HG03159 (cell line): ENCODE measurements around the gene YIF1B.
"Not testable (repeated sequence)": the region's sequence is repeated elsewhere in the genome, so short reads cannot be mapped to it uniquely, and the experiment has no call there.

Experiments
- ATAC-seq: cut with Tn5 transposase; IDR thresholded peaks from one replicate; pipeline ENCODE4 v1.9.1; 2021; ENCODE audit warnings: mild to moderate bottlenecking, moderate library complexity; ENCODE audit not compliant: unreplicated experiment

The YIF1B gene, protein sequence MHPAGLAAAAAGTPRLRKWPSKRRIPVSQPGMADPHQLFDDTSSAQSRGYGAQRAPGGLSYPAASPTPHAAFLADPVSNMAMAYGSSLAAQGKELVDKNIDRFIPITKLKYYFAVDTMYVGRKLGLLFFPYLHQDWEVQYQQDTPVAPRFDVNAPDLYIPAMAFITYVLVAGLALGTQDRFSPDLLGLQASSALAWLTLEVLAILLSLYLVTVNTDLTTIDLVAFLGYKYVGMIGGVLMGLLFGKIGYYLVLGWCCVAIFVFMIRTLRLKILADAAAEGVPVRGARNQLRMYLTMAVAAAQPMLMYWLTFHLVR

DNA sequence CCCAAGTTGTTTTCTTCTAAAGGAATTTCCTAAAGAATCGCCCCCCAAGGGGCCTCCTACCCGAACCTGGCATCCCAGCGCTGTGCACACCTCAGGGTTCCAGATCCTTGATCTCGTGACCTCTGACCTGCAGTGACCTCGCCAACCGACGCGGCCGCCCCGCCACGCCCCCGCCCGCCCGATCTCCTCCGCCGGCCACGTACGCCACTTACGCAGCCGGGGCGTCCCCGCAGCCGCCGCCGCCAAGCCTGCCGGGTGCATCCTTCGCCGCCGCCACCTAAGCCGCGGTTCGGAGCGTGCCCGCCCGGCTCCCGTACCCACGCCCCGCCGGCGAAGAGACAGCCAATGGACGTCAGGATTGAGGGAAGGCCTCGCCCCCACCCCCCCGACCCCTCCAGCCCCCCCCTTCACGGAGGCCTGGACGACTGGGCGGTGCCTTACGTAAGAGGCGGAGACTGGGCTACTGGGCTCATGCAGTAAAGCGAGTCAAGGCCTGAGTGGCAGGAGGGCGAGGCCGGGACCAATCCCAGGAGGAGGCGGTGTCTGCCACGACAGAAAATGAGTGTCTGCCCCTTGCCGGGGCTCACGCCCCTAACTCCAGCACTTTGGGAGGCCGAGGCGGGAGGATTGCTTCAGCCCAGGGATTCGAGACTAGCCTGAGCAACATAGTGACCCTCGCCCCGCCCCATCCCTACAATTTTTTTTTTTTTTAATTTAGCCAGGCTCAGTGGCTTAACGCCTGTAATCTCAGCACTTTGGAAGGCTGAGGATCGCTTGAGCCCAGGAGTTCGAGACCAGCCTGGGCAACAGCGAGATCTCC, at the start of gene YIF1B:
Gene YIF1B, minus strand, starts transcription at position 291 of the 820 bp plus-strand sequence. Its CDS starts 30 bp downstream, at position 261.
- peak; percentile 87 for ATAC-seq

DNA sequence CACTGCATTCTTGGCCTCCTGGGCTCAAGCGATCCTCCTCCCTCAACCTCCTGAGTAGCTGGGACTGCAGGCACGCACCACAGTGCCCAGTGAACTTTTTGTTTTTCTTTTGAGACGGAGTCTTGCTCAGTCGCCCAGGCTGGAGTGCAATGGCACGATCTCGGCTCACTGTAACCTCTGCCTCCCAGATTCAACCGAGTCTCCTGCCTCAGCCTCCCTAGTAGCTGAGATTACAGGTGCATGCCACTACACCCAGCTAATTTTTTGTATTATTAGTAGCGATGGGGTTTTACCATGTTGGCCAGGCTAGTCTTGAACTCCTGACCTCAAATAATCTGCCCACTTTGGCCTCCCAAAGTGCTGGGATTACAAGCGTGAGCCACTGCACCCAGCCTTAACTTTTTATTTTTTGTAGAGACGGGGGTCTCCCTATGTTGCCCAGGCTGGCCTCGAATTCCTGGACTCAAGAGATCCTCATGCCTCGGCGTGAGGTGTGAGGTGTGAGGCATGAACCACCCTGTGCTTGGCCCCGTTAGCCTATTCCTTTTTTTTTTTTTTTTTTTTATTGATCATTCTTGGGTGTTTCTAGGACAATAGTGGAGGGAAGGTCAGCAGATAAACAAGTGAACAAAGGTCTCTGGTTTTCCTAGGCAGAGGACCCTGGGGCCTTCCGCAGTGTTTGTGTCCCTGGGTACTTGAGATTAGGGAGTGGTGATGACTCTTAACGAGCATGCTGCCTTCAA, 47.4 kb upstream of the YIF1B start:
- ATAC-seq = not testable (repeated sequence)

DNA sequence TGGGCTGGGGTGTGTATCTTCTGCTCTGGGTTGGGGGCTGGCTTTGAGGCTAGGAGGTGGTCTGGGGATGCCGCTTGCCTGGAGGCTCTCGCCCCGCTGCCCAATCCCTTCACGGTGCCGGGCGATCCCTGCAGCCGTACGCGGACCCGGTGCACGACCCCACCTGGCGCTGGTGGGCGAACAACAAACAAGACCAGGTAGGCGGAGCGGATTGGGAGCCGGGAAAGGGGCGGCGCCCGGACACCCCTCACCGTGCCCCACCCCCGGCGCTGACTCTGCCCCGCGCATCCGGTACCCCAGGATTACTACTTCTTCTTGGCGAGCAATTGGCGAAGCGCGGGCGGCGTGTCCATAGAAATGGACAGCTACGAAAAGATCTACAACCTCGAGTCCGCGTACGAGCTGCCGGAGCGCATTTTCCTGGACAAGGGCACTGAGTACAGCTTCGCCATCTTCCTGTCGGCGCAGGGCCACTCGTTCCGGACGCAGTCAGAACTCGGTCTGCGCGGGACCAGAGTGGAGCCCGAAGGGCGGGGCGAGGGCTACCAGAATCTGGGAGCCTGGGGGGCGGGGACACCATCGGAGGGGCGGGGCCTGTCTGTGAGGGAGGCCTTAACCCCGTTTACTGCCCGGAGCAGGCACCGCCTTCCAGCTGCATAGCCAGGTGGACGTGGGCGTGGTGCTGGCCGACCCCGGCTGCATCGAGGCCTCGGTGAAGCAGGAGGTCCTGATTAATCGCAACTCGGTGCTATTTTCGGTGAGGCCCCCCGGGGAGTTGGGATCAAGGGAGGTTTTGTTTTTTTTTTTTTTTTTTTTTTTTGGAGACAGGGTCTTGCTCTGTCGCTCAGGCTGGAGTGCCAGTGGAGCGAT, 46.6 kb upstream of the YIF1B start:
- ATAC-seq = peak; percentile 41

DNA sequence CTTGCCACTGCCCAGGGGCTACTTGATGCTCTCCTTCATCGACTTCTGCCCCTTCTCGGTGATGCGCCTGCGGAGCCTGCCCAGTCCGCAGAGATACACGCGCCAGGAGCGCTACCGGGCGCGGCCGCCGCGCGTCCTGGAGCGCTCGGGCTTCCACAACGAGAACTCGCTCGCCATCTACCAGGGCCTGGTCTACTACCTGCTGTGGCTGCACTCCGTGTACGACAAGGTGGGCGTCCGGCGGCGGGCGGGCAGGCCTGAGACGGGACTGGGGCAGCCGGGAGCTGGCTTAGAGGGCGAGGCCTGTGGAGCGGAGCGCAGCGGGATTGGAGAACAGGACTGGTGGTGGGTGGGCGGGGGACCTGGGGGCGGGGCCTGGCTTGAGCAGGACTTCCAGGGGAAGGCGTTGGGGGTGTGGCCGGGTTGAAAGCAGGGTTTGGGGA, 45.9 kb upstream of the YIF1B start:
- ATAC-seq = peak; percentile 60

DNA sequence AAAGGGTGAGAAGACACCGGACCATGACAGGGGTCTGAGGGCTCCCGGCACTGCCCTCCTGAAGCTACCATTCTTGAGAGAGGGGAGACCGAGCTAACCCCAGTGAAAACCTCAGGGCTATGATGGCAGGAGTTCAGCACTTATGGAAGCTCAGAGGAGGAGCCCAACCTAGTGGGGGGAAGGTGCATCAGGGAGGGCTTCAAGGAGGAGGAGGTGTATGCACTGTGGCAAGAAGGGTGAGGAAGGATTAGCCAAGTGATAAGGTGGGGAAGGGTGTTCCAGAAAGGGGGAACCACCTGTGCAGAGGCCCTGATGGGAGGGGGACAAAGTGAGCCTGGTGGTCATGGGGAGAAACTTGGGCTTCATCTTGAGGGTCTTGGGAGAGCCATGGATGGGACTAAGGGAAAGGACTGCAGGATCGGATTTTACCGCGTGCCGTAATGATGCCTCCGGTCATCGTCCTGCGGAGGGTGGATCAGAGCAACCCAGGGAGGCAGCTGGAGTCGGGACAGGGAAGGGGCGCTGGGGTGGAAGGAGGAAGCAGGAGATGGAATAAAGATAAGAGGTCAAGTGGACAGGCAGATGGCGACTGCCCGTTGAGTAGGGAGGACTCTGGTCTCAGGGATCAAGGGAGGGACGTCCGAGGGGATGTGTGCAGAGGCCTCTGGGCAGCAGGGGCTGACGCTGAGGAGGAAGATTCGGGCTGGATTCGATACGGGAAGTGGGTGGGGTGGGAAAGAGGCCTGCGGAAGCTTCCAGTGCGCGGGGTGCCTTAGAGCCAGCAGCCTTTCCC, 45.3 kb upstream of the YIF1B start:
- ATAC-seq = no peak

DNA sequence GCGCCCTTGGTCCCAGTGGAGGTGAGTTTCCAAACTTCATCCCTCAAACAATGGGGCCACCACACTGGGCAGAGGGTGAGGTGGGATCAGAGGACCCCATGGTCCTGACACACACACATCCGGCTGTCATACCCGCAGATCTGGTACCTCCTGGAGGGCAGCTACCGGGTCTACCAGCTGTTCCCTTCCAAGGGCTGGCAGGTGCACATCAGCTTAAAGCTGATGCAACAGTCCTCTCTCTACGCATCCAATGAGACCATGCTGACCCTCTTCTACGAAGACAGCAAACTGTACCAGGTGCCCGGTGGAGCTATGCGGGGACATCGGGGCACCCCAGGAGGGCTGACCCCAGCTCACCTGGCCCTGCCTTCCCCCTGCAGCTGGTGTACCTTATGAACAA, 44.6 kb upstream of the YIF1B start:
- no peak for ATAC-seq

DNA sequence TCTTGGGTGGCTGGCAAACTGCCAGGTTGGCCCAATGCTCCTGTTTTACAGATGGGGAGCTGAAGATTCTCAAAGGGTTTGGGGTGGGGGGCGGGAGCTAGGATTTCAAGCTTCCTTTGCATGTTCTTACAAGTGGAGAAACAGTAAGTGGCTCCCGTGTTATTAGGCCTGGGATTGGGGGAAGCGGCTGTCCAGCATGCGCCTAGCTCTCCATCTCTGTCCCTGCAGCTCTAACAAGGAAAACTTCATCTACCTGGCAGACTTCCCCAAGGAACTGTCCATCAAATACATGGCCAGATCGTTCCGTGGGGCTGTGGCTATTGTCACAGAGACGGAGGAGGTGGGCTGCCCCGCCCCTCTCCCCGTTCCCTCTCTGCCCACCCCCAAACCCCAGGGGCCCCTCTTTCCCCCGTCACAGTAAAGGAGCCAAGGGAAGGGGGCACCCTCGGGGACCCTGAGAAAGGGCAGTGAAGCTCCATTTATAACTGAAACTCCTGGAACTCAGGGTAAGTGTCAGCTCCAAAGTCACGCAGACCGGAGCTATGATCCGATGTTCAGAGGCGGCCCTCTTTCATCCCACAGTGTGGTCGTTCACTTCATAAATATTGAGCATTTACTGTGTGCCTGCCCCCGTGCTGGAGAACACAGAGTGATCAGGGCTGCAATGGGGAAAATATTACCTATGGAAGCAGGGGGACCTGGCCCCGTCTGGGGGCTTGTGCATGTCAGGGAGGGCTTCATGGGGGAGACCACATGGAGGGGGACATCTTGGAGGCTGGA, 43.7 kb upstream of the YIF1B start:
- no peak for ATAC-seq

DNA sequence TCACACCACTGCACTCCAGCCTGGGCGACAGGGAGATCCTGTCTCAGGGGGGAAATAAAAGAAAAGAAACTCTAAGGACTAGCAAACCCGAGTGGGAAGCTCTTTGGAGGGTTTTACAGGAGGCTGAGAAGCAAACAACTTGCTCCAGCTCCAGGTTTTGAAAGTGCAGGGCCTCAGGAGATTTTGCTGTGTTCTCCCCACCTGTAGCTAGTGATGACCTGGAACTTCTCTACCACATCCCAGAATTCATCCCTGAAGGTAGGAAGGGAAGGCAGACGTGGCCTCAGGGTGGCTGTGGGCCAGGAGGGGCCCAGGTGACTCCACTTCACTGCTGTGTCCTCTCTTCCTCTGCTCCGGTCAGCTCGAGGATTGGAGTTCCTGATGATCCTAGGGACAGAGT, 42.3 kb upstream of the YIF1B start:
- ATAC-seq = no peak

DNA sequence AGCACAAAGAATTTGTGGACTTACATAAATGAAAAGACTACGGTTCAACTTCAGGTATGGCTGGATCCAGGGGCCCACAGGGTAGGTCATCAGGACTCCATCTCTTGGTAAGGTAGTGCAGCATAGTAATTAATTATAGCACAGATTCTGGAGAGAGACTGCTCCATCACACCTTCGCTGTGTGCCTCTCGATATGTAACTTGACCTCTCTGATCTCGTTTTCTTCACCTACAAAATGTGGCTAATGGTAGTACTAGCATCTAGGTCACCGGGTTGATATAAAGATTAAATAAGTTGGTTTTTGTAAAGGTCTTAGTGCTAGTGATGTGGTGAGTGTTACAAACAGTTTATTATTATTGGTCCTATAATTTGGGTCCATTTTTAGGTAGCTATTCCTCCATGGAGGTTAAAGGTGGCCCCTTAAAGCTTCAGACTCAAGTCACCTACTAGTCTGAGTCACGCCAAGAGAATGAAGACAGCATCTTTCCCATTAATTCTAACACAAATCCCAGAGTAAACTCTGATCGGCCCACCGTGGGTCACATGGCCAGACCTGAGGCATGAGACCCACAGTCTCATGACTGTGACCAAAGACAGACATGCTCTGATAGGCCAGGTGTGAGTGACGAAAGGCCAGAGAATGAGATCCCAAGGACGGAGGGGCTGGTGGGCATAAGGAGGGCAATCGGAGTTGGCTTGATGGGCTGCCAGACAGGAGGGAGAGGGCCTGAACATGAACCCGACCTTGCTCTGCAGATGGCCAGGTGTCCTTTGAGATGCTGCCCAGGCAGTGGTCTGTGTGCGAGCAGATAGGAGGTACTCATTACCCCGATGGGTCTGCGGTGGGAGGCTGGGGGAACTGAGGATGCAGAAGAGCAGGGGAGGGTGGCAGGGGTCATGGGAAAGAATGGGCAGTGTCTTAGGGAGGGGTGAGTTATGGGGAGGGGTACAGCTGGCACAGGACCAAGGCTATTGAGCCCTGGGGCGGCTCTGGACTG, 40.3 kb upstream of the YIF1B start:
- ATAC-seq = no peak

DNA sequence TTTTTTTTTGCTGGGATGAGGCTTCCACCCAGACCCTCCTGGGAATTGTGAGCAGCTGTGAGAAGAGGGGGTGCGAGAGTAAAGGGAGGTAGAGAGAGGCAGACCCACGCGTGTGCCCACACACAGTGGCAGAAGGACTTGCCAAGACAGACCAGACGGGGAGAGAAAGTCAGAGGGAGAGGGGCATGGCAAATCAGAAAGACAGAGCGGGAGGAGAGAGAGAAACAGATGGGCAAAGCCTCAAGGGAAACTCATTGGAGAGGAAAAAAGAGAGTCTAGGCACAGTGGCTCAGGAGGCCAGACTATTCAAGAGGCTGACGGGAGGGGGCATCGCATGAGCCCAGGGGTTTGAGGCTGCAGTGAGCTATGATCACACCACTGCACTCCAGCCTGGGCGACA, 36.9 kb upstream of the YIF1B start:
- ATAC-seq = no peak

DNA sequence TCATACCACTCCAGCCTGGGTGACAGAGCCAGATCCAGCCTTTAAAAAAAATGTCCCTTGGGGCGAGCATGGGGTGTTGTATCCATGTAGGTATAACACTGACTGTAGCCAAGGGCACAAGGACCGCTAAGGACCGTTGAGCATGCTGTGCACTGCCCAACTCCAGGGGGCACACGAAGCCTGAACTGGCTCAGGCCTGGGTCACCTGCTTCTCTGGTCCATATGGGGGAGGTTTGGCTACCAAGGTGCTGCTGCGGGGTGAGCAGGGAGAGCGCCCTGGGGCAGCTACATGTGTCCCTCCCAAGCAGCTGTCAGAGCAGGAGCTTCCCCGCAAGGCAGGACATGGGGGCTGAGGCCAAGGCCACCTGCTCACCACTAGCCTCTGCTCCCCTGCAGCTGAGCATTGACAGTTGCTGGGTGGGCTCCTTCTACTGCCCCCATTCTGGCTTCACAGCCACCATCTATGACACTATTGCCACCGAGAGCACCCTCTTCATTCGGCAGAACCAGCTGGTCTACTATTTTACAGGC, 36.2 kb upstream of the YIF1B start:
- no peak for ATAC-seq

DNA sequence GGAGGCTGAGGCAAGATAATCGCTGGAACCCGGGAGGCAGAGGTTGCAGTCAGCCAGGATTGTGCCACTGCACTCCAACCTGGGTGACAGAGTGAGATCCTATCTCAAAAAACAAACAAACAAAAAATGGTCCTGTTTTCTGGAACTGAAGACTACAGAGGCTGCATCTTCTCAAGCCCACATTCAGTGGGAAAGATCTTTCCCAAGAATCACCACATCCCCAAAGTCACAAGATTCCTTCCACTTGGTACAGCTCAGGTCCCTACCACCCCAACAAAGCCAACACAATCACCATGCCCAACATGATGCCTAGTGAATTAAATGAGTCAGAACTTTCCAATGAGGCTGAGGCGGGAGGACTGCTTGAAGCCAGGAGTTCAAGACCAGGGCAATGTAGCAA, 35.1 kb upstream of the YIF1B start:
- no peak for ATAC-seq

DNA sequence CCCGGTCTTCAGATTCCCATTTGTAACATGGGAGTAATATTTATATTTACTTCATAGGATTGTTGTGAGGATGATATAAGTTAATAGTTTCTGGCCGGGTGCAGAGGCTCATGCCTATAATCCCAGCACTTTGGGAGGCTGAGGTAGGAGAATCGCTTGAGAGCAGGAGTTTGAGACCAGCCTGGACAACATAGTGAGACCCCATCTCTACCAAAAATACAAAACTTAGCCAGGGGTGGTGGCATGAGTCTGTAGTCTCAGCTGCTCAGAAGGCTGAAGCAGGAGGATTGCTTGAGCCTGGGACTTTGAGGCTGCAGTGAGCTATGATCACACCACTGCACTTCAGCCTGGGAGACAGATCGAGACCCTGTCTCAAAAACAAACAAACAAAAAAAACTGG, 31.1 kb upstream of the YIF1B start:
- no peak for ATAC-seq

DNA sequence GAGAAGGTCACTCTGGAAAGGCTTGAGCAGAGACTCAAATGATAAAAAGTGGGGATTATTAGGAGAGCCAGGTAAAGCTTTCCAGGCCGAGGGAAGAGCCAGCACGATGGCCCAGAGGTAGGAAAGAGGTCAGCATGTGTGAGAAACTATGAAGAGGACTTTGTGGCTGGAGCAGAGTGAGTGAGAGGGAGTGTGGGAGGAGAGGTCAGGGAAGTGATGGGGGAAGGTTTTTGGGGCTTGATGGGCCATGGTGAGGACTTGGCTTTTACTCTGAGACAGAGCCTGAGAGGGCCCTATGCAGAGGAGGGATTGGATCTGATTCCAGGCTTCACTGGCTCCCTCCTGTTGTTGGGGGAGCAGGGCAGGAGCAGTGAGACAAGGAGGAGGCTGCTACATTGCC, 25.2 kb upstream of the YIF1B start:
- no peak for ATAC-seq

DNA sequence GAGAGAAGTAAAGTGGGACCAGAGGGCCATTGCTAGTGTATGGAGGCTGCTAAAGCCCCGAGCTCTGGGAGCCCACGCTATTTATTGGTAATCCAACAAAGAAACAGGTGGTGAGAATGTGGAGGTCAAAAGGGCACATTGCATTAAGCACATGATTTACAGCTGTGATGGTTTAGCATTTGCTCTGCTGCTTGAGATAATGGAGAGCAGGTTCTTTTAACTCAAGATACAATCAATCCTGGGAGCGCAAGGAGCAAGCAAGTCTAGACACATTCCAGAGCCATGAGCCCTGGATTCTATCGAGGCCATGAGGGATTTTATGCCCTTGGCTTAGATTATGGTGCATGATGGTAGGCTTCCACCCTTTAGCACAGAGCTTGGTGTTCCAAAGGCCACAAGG, 23.3 kb upstream of the YIF1B start:
- ATAC-seq = not testable (repeated sequence)

DNA sequence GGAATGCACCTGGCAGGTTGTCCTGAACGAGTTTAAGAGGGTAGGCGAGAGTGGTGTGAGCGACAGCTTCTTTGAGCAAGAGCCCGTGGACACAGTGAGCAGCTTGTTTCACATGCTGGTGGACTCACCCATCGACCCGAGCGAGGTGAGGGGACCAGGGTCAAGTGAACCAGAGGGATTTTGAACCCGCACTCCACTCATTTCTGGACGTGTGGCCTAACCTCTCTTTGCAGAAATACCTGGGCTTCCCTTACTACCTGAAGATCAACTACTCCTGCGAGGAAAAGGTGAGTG, 21.6 kb upstream of the YIF1B start:
- no peak for ATAC-seq

DNA sequence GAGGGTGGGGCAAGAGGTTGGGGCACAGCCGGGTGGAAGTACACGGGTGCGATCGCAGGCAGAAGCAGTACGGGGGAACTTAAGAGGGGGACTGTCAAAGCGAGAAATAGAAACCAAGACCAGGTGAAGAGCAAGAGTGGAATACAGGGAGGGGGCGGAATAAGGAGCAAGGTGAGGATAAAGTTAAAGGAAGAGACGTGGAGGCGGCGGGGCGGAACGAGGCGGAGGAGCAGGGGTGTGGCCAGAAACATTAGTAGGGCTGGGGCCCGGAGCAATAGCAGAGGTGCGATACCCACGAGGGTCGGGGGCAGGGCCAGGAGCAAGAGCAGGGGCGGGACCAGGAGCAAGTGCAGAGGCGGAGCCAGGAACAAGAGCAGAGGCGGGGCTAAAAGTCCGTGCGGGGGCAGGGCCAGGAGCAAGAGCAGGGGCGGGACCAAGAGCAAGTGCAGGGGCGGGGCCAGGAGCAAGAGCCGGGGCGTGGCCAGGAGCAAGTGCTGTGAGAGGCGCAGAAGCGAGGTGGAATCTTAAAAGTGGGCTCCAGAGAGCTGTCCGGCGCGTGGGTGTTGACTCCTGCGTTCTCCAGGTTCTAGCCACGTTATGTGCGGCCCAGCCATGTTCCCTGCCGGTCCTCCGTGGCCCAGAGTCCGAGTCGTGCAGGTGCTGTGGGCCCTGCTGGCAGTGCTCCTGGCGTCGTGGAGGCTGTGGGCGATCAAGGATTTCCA, 21.1 kb upstream of the YIF1B start:
- peak; percentile 47 for ATAC-seq
